HFFc6 (cell line): ENCODE data around the gene ASIC2. TPM values are rescaled to one million over a fixed set of nuclear protein-coding genes. Genes with fewer than 3 reads are reported as not detected.

Experiments used
- DNase-seq: peaks from one replicate; pipeline ENCODE4 v3.0.0-alpha.2; 2018
- H3K27ac Mint-ChIP-seq: 2 replicates; pipeline ENCODE4 v1.8.0; 2020; ENCODE audit warnings: mild to moderate bottlenecking, mixed read lengths
- H3K27me3 Mint-ChIP-seq: 2 replicates; pipeline ENCODE4 v1.8.0; 2021; ENCODE audit warnings: mild to moderate bottlenecking, moderate library complexity, mixed read lengths; ENCODE audit not compliant: insufficient read depth
- H3K36me3 Mint-ChIP-seq: 2 replicates; pipeline ENCODE4 v1.8.0; 2021; ENCODE audit warnings: low read depth, mixed read lengths
- H3K4me1 Mint-ChIP-seq: 2 replicates; pipeline ENCODE4 v1.8.0; 2020; ENCODE audit warnings: low read depth, mixed read lengths
- H3K4me3 Mint-ChIP-seq: 2 replicates; pipeline ENCODE4 v1.8.0; 2020; ENCODE audit warnings: mild to moderate bottlenecking, moderate library complexity, mixed read lengths
- H3K9me3 Mint-ChIP-seq: 2 replicates; pipeline ENCODE4 v1.8.0; 2020; ENCODE audit warnings: mild to moderate bottlenecking, mixed read lengths
- total RNA-seq, 6 experiments: library from RNA; stranded (reverse); fragmentation: NEBNext Ultra II Directional; extraction: Animal tissue kit (Norgen Biotek cat#: 25700); gene quantifications; 2 replicates in 1 of 6; 3 replicates in 5 of 6; pipeline ENCODE4 v1.2.3, GENCODE V29; 2021
- TF ChIP-seq, protein P1 (sequence below): fragments of 200-600 bp; sonication (generic); IDR thresholded peaks from 2 replicates; pipeline ENCODE4 v1.5.0; 2021; ENCODE audit warnings: antibody characterized with exemption, mild to moderate bottlenecking

Gene ASIC2
- total RNA-seq, 6 experiments from 2014 or later, result not detected

GRCh38 chr17:33144837-33145236 lies 148.3 kb downstream of the ASIC2 start:
- Mint-ChIP-seq H3K4me3 (no peak overlapping the region), H3K4me1 (no peaks in the 10 kb centered on the region), H3K27ac (no peak overlapping the region), H3K36me3 (no peaks in the 10 kb centered on the region), H3K9me3 (peaks cover 52% of the 10 kb centered on the region), H3K27me3 (no peaks in the 10 kb centered on the region)
- DNase-seq, result no peak
- TF ChIP-seq, protein P1, sequence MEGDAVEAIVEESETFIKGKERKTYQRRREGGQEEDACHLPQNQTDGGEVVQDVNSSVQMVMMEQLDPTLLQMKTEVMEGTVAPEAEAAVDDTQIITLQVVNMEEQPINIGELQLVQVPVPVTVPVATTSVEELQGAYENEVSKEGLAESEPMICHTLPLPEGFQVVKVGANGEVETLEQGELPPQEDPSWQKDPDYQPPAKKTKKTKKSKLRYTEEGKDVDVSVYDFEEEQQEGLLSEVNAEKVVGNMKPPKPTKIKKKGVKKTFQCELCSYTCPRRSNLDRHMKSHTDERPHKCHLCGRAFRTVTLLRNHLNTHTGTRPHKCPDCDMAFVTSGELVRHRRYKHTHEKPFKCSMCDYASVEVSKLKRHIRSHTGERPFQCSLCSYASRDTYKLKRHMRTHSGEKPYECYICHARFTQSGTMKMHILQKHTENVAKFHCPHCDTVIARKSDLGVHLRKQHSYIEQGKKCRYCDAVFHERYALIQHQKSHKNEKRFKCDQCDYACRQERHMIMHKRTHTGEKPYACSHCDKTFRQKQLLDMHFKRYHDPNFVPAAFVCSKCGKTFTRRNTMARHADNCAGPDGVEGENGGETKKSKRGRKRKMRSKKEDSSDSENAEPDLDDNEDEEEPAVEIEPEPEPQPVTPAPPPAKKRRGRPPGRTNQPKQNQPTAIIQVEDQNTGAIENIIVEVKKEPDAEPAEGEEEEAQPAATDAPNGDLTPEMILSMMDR, result no peak

DNA sequence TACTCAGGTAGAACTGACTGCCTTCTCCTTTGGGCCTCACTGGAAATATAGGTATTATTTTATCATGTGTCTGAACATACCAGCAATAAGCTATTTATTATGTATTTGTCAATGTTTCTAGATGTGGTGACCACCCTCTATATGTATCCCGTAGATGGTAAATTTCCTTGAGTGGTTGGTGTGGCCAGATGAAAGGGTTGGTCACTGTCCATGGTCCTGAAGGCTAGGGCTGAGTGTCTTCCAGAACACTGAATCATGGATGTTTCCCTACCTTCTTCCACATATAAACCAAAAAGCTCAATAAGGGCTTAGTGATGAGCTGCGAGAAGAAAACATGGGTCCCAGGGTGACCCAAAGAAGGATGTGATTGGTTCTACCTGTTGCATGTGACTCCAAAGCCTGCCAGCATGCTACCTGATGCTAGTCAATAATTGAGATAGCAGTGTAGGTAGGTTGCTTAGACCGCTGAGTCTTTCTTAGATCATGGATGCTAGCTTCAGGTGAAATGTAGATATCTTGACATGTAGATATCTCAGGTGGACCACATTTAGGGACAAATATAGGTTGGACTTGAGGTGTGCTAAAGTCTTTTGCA lies 150.3 kb downstream of the ASIC2 start:
- Mint-ChIP-seq H3K4me1 (no peaks in the 10 kb centered on the region), H3K4me3 (no peak overlapping the region), H3K9me3 (peaks cover 72% of the 10 kb centered on the region), H3K27ac (no peak overlapping the region), H3K36me3 (no peaks in the 10 kb centered on the region), H3K27me3 (no peaks in the 10 kb centered on the region)
- no peak for DNase-seq
- TF ChIP-seq, protein P1, result no peak

- DNase-seq, result no peak
- no peaks in the 10 kb centered on the region for H3K36me3 Mint-ChIP-seq
- H3K27me3 Mint-ChIP-seq, result no peaks in the 10 kb centered on the region
- no peak overlapping the region for H3K27ac Mint-ChIP-seq
- peaks cover 63% of the 10 kb centered on the region for H3K9me3 Mint-ChIP-seq
- no peaks in the 10 kb centered on the region for H3K4me1 Mint-ChIP-seq
- TF ChIP-seq, protein P1, result no peak
- no peak overlapping the region for H3K4me3 Mint-ChIP-seq
These were observed 152.5 kb downstream of the ASIC2 start for GRCh38 chr17:33140413-33141099.

GRCh38 chr17:33138627-33139026 lies 154.5 kb downstream of the ASIC2 start:
- no peak overlapping the region for H3K4me3 Mint-ChIP-seq

GRCh38 chr17:33137426-33137825 lies 155.7 kb downstream of the ASIC2 start:
- H3K27ac Mint-ChIP-seq, result no peak overlapping the region
- H3K4me1 Mint-ChIP-seq, result no peaks in the 10 kb centered on the region
- no peak overlapping the region for H3K4me3 Mint-ChIP-seq
- H3K36me3 Mint-ChIP-seq, result no peaks in the 10 kb centered on the region
- no peaks in the 10 kb centered on the region for H3K27me3 Mint-ChIP-seq
- peaks cover 53% of the 10 kb centered on the region for H3K9me3 Mint-ChIP-seq
- DNase-seq, result no peak
- TF ChIP-seq, protein P1, result no peak

More at GRCh38 chr17:33138627-33139026, 154.5 kb downstream of the ASIC2 start:
- H3K27me3 Mint-ChIP-seq, result no peaks in the 10 kb centered on the region
- DNase-seq, result no peak
- no peak overlapping the region for H3K27ac Mint-ChIP-seq
- TF ChIP-seq, protein P1, result no peak
- peaks cover 55% of the 10 kb centered on the region for H3K9me3 Mint-ChIP-seq
- no peaks in the 10 kb centered on the region for H3K36me3 Mint-ChIP-seq
- no peaks in the 10 kb centered on the region for H3K4me1 Mint-ChIP-seq
